Ovary (tissue), 3 donors: ENCODE results near the gene ACOT8.

Experiments used
- CTCF ChIP-seq, 3 donors: fragments of 450-650 bp in 2 of 3; fragments of 200-600 bp in 1 of 3; IDR thresholded peaks; one replicate each; pipeline versions ENCODE4 v1.5.1 to v1.8.0; 2016 to 2022; ENCODE audit warnings: antibody characterized with exemption in 3 of 3, mild to moderate bottlenecking in 1 of 3
- EP300 ChIP-seq: sonication (generic); formaldehyde crosslinking; IDR thresholded peaks from one replicate; pipeline ENCODE4 v1.6.1; 2017; ENCODE audit warnings: antibody characterized with exemption
- POLR2A ChIP-seq: fragments of 450-650 bp; IDR thresholded peaks from one replicate; pipeline ENCODE4 v1.6.1; 2017; ENCODE audit warnings: antibody characterized with exemption, mild to moderate bottlenecking, moderate library complexity
- donor health status: DM: no; HTN: no; CAD: no.

GRCh38 chr20:45832619-45833018 is 24.6 kb downstream of the ACOT8 start:
- TF ChIP-seq CTCF (IDR thresholded peaks at IDR 0.05) = no peak
- no peak for TF ChIP-seq POLR2A
- TF ChIP-seq EP300 = no peak
